ENCODE measurements around the gene NR1I3.
"Not testable (repeated sequence)": the region's sequence is repeated elsewhere in the genome, so short reads cannot be mapped to it uniquely, and the experiment has no call there.

Gene NR1I3, protein sequence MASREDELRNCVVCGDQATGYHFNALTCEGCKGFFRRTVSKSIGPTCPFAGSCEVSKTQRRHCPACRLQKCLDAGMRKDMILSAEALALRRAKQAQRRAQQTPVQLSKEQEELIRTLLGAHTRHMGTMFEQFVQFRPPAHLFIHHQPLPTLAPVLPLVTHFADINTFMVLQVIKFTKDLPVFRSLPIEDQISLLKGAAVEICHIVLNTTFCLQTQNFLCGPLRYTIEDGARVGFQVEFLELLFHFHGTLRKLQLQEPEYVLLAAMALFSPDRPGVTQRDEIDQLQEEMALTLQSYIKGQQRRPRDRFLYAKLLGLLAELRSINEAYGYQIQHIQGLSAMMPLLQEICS

DNA sequence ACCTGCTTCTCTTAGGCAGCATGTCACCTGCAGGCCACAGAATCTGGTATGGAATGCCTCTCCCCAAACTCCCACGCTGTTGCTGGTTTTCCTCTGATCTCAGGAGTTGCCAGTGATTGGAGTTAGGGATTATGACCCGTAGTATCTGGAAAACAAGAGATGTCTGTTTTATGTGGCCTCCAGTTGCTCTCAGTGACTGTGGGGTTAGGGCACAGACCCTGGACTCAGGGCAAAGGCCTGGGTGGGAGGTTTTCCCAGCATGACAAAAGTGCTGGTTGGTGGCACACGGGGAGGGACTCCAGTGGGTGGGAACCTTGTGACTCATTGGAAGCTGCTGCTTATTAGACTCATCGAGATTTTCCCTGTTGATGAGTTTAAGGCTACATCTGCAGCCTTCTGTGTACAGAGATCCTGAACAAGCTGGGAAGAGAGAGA lies at the start of gene NR1I3:
NR1I3 (minus strand) TSS at position 165 of the 435 bp plus-strand sequence. CDS start 1,638 bp downstream, outside the sequence.
- DNase-seq = no peak

DNA sequence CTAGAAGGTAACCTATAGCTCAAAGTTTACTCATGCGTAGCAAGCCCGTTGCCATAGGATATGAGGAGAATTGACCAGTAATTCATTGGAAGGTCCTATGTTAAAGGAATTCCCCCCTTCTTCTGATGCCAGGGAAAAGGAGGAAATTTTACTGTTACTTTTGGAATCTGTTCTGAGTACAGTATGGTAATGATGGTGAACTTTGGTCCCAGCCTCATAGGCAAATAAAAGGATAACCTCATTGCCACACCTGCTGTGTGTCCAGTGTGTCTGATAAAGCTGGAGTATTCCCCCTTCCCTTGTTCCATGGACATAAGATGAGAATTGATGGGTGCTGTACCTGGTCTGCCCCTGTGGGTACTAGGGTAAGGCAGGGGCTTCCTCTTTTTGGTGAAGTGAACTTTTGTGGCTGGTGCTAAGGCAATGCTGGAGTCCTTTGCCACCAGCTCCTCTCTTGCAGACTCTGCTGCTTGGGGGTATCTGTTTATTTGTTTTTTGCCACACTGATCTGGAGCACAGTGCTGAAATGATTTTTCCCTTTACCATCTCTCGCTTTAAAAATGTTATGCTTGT lies 49.6 kb upstream of the NR1I3 start:
- DNase-seq = no peak

DNA sequence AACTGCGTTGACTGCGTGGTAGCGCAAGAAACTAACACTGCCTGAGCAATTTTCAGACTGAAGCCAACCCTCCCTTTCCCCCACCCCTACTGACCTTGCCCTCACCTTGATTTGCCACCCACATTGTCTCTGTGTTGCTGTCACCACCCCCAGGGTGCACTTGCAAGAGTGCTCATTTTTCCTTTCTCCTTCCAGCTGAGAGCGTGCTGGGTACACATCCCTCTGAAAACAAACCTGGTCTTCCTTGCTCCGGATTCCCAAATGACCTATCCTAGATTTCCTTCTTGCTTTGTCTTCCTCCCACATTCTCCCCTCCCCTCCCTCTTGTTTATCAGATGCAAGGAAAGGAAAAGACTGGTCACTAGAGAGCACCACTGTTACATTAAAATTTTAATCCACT lies 47.5 kb upstream of the NR1I3 start:
- no peak for DNase-seq

DNA sequence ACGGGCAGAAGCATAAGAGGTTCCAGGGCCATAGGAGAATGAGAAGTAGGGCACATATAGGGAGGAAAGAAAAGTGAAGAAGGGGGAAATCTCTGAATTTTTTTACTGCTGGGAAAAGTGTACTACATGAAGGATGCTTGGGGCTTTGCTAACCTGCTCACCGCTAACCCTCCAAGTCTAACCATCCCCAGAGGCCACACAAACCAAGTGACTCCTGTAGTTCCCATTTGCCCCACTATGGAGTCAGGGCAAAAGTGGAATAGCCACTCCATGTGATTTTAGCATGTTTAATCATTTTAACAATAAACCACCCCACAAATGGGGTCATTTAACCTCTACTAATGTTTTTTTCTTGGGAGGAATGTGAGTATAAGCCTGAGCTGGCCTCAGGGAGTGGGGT lies 47.1 kb upstream of the NR1I3 start:
- no peak for DNase-seq

DNA sequence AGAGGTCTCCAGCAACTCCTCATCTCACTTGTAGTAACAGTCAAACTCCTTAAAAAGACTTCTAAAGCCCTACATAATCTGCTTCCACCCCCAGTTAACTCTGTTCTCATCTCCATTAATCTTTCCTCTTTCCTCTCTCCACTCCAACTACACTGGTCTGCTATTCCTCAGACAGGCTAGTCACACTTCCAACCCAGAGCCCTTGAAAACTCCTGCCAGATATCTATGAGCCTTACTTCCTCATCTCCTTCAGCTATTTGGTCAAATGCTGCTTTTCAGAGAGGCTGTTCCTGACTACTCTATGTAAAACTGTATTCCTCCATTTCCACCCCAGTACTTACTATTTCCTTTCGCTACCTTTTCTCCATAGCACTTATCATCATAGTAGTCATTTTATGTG lies 45.0 kb upstream of the NR1I3 start:
- no peak for DNase-seq

DNA sequence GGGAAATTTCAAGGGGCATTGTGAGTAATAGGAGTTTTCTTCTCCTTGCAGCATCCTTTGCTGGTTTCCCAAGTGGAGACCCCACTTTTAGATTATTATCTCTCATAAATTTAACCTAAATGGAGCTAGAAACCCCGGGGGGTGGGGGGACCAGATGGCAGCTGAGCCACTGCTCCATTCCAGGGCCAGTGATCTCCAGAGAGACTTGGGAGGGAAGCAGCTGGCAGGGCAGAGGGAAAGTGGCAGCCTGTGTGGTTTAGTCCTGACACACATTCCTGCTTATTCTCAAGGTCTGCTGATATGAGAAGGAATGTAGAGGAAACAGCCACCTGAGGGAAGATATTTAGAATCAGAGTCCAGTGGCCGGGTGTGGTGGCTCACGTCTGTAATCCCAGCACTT lies 36.9 kb upstream of the NR1I3 start:
- no peak for DNase-seq

DNA sequence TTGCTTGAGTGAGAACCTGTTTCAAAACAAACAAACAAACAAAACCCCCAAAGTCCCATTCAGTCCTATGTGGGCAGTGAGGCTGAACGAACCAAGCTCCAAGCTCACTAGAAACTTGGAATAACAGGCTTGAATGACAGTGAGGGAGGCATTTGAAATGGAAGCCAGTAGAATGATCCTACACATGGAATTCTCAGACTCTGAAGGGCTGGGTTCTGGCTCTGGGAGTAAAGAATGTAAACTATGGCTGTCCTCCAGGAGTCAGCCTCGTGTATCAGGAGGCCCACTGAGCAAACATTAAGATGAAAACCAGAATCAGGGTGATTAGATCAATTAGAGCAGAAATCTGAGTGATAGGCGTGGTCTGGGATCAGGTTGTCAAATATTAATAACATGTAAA lies 35.4 kb upstream of the NR1I3 start:
- DNase-seq = no peak

DNA sequence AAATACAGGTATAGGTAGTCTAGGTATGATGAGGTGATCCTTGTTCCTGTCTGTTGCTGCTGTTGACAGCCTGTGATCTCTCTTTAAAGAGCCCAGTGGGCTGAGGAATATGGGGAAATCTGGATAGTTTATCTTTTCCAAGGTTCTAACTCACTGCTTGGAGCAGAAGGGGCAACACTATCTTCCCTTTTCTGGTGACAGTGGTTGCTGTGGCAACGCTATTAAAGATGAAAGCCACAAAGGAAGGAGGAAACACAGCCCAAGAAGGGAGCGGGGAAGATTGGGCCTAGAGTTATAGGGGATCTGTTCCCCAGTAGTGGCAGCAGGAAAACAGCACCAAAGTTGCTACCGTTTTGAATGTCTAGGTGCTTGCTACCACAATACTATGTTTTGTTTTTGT lies 29.3 kb upstream of the NR1I3 start:
- no peak for DNase-seq

DNA sequence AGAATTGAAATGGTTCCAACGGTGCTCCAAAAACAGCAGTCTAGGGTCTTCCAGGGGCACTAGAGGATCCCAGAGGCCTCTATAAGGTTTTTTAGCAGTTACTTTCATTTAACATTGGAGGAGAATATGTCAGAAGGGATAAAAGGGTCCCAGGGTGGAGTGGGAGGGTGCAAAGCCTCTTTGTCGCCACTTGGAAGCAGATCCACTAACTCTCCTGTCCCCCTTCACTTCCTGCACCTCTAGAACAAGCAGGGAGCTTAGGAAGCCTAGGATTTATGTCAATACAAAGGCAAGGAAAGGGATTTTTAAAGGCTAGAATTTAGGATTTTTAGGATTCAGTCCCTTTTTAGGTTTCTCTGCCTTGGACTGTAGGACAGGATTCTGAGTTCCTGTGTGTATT lies 28.8 kb upstream of the NR1I3 start:
- no peak for DNase-seq

DNA sequence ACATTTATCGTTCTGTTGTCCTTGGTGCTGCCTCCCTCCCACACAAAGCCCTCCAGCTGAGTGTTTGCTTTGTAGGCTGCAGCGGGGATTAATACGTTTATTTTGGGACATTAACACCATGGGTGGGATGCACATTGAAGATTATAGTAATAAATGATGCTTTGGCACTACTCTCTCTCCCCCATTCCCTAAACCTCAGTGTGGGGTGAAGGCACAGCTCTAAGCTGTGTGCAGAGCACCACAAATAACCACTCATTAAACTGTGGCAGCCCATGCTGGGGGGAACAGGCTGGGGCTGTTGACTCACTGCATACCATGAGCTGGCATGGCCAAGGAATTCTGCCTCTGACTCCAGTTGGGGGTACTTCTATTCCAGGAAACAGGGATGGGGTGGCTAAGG lies 28.2 kb upstream of the NR1I3 start:
- no peak for DNase-seq

DNA sequence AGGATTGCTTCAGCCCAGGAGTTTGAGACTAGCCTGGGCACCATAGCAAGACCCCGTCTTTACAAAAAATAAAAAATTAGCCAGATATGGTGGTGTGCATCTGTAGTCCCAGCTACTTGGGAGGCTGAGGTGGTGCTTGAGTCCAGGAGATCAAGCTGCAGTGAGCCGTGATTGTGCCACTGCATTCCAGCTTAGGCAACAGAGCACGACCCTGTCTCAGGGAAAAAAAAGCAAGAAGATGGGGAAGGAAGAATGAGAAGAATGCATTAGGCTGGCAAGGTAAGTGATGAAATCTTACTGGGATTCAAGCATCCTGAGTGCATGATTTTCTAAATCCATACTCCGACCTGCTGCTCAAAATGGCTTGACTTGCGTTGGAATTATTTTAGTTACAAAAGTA lies 27.3 kb upstream of the NR1I3 start:
- DNase-seq = no peak

DNA sequence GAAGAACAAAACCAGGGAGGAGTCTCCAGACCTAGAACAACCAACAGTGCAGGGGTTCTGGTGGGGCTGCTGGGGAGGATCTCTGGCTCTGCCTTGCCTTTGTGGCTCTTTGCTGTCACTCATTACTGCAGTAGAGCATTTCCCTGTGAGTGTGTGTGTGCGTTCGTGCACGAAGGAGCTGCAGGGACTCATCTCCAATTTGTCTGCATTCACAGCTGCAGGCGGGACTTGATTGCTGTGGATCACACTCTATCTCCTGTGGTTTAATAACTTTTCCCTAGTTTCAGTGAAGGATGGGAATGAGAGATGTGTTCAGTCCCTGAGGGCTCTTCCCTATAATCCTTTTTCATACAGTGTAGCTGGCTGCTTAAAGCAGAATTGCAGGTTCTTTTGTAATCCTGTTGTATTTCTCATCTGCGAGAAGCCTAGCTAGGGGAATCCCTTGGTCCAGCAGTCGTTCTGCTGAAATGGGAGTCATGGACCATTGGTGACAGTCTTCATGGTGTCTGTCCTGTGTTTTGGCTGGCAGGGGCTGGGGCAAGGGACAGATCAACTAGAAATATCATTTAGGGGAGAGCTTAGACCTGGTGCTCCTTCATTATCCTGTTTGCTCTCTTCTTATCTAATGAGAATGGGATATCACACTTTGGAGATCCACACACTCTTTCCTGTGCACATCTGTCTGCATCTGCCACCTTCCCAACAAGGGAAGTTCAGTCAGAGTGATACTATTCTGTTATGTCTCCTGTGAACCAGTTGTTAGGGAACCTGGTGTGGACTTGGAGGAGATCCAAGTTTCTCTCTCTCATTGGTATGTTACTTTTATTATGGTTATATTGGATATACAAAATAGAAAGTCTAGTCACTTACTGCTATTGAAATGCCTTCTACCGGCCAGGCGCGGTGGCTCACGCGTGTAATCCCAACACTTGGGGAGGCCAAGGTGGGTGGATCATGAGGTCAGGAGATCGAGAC lies 23.5 kb upstream of the NR1I3 start:
- no peak for DNase-seq

DNA sequence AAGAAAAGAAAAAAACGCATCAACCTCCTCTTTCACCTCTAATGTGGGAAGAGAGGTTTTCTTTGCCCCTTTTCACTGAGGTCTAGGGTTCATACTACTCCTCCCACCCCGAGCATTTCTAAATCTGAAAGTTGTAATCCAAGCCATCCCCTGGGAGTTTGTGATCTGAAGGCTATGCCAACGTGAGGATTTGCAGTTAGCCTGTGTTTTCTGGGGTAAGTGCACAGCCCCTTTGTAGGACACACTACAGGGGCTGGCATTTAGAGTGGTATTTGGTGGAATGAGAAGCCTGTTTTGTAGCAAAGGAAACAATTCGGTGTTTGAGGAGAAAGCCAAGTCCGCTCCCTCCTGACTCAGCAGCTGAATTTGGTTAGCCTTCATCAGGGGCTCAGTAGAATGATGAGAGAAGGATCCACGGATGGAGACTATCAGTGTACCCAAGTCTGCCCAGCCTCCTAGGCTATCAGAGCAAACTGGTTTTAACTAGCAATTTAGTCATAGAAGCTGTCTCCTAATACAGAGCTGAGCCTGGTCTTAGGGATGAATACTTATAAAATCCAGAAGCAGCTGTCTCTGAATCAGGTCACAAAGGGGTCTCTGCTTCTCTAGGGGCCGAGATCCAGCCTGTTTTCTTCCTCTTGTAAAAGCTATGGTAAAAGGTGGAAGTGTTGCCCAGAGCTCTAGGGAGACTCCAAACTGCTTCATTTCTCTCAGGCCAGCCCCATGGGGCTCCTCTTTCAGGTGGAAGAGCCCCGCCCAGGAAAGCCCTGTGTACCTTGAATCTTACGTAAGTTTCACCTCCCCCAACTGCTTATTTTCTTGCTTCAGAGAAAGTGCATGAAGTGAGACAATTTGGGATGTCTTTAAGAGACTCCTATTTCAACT lies 22.6 kb upstream of the NR1I3 start:
- DNase-seq = no peak

DNA sequence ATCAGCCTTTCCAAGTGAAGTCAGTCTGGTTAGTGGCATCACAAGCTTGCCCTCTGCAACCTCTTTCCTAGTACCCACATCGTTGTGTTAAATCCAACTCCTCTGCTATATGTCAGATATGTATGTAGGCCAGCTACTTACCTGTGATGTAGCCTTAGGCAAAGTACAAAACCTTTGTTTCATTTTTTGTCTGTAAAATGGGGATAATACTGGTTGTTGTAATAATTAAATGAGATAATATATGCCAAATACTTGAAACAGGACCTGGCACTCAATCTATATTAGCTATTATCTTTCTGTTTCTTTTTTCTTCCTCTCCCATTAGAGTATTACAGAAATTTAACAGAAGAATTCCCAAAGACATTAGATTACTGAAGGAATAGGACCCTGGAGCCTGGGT lies 21.8 kb upstream of the NR1I3 start:
- no peak for DNase-seq

DNA sequence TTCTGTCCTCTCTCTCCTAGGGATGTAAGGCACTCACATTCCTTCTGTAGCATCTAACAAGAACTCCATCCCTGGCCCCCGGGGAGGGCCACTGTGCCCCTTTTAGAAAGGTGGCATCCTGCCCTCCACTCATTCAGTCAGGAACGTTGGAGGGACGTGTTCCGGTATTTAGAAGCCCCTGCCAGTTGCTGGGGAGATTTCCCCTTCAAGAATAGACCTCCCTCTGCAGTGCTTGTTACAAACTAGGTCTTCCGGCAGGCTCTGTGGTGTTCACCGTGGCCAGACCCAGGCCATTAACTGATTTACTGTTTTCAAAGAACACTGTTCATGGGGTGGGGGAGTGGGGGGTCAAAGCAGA lies 21.3 kb upstream of the NR1I3 start:
- DNase-seq = no peak

DNA sequence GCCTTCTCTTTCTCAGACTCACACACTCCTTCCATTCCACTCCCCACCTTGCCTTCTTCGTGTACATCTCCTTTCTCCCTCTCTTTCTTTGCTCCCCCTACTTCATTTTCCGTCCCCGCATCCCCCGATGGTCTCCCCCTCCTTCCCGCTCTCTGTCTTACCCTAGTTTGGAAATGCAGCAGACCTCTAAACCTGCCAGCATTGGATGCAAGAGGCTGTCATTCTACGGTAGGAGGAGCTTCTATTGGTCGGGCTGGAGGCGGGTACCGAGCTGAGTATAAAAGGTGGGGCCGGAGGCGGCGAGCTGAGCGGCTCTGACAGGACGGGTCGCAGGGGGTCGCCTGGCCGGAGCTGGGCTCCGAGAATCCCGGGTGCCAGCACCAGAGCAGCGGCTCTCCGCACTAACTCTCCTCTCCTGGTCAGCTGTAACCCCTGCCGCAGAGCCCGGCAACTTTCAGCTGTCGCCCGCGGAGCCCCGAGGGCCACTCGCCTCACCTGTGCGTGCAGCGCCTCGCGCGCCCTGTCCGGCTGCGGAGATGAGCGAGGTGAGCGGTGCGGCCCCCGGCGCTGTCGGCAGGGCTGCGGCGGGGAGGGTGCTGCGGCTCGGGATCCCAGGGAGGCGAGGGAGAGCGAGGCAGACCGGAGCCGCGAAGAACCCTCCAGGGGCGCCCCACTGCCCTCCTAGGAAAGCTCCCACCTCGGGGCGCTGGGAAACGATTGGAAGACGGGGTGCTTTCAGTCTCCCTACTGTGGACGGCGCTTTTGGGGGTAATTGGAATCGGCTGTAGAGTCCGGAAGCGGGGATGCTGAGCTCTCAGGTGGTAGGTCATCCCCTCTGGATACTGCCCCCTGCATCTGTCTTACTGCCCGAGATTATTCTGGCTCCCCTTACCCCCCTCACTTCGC lies 20.7 kb upstream of the NR1I3 start, which contains the start of gene PCP4L1:
PCP4L1 (plus strand) TSS at position 307 of the 906 bp plus-strand sequence; CDS start at position 537, 230 bp downstream.
- peak; percentile 25 for DNase-seq

DNA sequence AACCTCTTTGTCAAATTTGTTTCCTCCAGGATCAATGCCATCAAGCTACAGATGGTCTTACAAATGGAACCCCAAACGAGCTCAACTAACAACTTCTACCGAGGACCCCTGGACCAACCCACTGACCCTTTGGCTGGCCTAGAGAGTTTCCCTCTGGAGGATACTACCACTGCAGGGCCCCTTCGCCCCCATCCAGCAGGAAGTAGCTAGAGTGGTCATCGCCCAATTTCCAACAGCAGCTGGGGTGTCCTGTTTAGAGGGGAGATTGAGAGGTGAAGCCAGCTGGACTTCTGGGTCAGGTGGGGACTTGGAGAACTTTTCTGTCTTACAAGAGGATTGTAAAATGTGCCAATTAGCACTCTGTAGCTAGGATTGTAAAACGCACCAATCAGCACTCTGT lies 19.1 kb upstream of the NR1I3 start:
- not testable (repeated sequence) for DNase-seq

DNA sequence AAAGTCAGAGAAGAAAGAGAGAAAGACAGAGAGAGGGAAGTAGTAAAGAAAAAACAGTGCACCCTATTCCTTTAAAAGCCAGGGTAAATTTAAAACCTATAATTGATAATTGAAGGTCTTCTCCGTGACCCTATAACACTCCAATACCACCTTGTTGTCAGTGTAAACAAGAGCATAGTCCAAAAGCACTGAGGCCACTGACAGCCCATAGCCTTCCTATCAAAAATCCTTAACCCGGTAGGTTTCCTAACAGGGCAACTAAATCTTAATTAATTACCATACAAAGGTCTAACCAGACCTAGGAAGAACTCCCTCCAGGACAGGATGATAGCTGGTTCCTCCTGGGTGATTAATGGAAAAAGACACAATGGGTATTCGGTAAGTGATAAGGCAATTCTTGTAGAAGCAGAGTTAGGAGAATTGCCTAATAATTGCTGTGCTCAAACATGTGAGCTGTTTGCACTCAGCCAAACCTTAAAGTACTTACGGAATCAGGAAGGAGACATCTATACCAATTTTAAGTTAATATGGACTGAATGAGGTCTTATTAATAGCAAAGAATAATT lies 18.0 kb upstream of the NR1I3 start:
- not testable (repeated sequence) for DNase-seq

DNA sequence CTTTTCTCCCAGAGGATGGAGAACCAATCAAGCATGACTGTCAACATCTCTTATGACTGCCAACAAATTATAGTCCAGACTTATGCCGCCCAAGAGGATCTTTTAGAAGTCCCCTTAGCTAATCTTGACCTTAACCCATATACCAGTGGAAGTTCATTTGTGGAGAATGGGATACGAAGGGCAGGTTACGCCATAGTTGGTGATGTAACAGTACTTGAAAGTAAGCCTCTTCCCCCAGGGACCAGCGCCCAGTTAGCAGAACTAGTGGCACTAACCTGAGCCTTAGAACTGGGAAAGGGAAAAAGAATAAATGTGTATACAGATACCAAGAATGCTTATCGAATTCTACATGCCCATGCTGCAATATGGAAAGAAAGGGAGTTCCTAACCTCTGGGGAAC lies 17.3 kb upstream of the NR1I3 start:
- DNase-seq = not testable (repeated sequence)

DNA sequence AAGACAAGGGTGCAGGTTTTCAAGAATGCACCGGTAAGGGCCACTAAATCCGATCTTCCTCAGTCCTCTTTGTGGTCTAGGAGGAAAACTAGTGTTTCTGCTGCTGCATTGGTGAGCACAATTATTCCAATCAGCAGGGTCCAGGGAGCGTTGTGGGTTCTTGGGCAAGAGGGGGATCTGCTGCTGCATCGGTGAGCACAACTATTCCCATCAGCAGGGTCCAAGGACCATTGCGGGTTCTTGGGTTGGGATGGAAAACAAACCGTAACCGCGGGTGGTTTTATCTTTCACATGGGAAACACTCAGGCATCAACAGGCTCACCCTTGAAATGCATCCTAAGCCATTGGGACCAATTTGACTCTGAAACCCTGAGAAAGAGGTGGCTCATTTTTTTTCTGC lies 13.6 kb upstream of the NR1I3 start:
- DNase-seq = no peak

DNA sequence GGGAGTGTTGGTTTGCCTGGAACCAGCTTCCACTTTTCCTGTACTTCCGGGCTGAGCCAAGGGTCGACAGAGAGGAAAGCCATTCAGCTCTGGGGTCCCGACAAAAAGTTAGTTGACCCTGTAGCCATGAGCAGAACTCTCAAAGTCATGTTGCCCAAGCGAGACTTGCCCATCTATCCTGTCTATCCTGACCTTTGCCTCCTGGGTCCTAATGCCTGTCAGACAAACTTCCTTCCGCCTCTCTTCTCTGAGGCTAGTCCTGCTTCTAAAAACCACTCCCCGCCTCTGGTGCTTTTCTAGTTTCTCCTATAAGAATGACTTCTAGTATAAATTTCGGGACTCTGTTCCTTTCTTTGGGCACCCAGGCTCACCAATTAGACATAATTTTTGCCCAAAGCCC lies 12.8 kb upstream of the NR1I3 start:
- no peak for DNase-seq
